Measurements from ENCODE around the gene TSHZ2. TPM values are rescaled to one million over a fixed set of nuclear protein-coding genes. Genes with fewer than 3 reads are reported as not detected.

The TSHZ2 gene
- total RNA-seq, 6 experiments from 2014 or later, result not detected

GRCh38 chr20:53328961-53329360 lies 356.8 kb downstream of the TSHZ2 start:
- Mint-ChIP-seq H3K36me3 (ENCODE audit: low read depth) (0 out of 2 replicates have a peak, but pooled peaks cover 2% of the 10 kb centered on the region), H3K27me3 (ENCODE audit: insufficient read depth) (no peaks in the 10 kb centered on the region; the same call in 1 of the 2 replicates), H3K4me1 (ENCODE audit: low read depth) (peaks cover 12% of the 10 kb centered on the region), H3K9me3 (peaks cover 24% of the 10 kb centered on the region), H3K4me3 (no peak overlapping the region), H3K27ac (no peak overlapping the region)
- no peak for DNase-seq
- TF ChIP-seq CTCF (IDR thresholded peaks at IDR 0.05), result no peak

- Mint-ChIP-seq H3K9me3 (peaks cover 23% of the 10 kb centered on the region), H3K4me1 (ENCODE audit: low read depth) (peaks cover 12% of the 10 kb centered on the region), H3K27me3 (ENCODE audit: insufficient read depth) (no peaks in the 10 kb centered on the region; the same call in 1 of the 2 replicates), H3K4me3 (no peak overlapping the region), H3K36me3 (ENCODE audit: low read depth) (0 out of 2 replicates have a peak, but pooled peaks cover 7% of the 10 kb centered on the region), H3K27ac (no peak overlapping the region)
- TF ChIP-seq CTCF (IDR thresholded peaks at IDR 0.05), result no peak
- no peak for DNase-seq
Measured at GRCh38 chr20:53329781-53330180, 357.6 kb downstream of the TSHZ2 start.

- no peak overlapping the region for H3K4me3 Mint-ChIP-seq
- no peak for TF ChIP-seq CTCF (IDR thresholded peaks at IDR 0.05)
- H3K36me3 Mint-ChIP-seq (ENCODE audit: low read depth), result 0 out of 2 replicates have a peak, but pooled peaks cover 7% of the 10 kb centered on the region
- no peak overlapping the region for H3K27ac Mint-ChIP-seq
- peaks cover 17% of the 10 kb centered on the region for H3K9me3 Mint-ChIP-seq
- peaks cover 12% of the 10 kb centered on the region for H3K4me1 Mint-ChIP-seq (ENCODE audit: low read depth)
- no peaks in the 10 kb centered on the region; the same call in 1 of the 2 replicates for H3K27me3 Mint-ChIP-seq (ENCODE audit: insufficient read depth)
- DNase-seq, result no peak
Measured at GRCh38 chr20:53330601-53331140, 358.5 kb downstream of the TSHZ2 start.

- no peak overlapping the region for H3K4me3 Mint-ChIP-seq
- peaks cover 17% of the 10 kb centered on the region for H3K9me3 Mint-ChIP-seq
- TF ChIP-seq CTCF (IDR thresholded peaks at IDR 0.05), result no peak
- no peak for DNase-seq
- no peaks in the 10 kb centered on the region; the same call in 1 of the 2 replicates for H3K27me3 Mint-ChIP-seq (ENCODE audit: insufficient read depth)
- 0 out of 2 replicates have a peak, but pooled peaks cover 7% of the 10 kb centered on the region for H3K36me3 Mint-ChIP-seq (ENCODE audit: low read depth)
- H3K27ac Mint-ChIP-seq, result no peak overlapping the region
- peaks cover 12% of the 10 kb centered on the region for H3K4me1 Mint-ChIP-seq (ENCODE audit: low read depth)
Measured at GRCh38 chr20:53331151-53331973, 359.2 kb downstream of the TSHZ2 start.

GRCh38 chr20:53332022-53332837 lies 360.1 kb downstream of the TSHZ2 start:
- TF ChIP-seq CTCF (IDR thresholded peaks at IDR 0.05), result no peak
- no peak for DNase-seq
- H3K27ac Mint-ChIP-seq, result no peak overlapping the region
- H3K4me3 Mint-ChIP-seq, result no peak overlapping the region
- 0 out of 2 replicates have a peak, but pooled peaks cover 7% of the 10 kb centered on the region for H3K36me3 Mint-ChIP-seq (ENCODE audit: low read depth)
- H3K4me1 Mint-ChIP-seq (ENCODE audit: low read depth), result peaks cover 12% of the 10 kb centered on the region
- no peaks in the 10 kb centered on the region for H3K27me3 Mint-ChIP-seq (ENCODE audit: insufficient read depth)
- peaks cover 17% of the 10 kb centered on the region for H3K9me3 Mint-ChIP-seq
